ENCODE results near the gene PRSS50.

Gene PRSS50

GRCh38 chr3:46672349-46672695, 45.3 kb downstream of the PRSS50 start:
- H3K4me3 ChIP-seq = no peak overlapping the region
- no peak overlapping the region for H3K27ac ChIP-seq
- H3K9ac ChIP-seq = no peak overlapping the region
- H3K36me3 ChIP-seq = peaks cover 0 to 24% (median 0%) of the 10 kb centered on the region in 11 experiments; a peak in 2 of 22 replicates
- no peaks in the 10 kb centered on the region for H3K9me3 ChIP-seq (replicated peaks in 1 of 11)
- no peak overlapping the region for H3K4me2 ChIP-seq
- no peak for TF ChIP-seq Cebpa-rat (IDR thresholded peaks at IDR 0.05)
- H3K4me1 ChIP-seq = peaks cover 3 to 17% (median 12%) of the 10 kb centered on the region in 10 experiments; a peak in 19 of 20 replicates
- H4K20me1 ChIP-seq = no peaks in the 10 kb centered on the region
- H3K27me3 ChIP-seq = no peaks in the 10 kb centered on the region

GRCh38 chr3:46671541-46672348, 45.9 kb downstream of the PRSS50 start:
- TF ChIP-seq Cebpa-rat (IDR thresholded peaks at IDR 0.05) = no peak
- no peak overlapping the region for H3K4me2 ChIP-seq
- no peak overlapping the region for H3K9ac ChIP-seq
- H3K36me3 ChIP-seq = peaks cover 0 to 24% (median 0%) of the 10 kb centered on the region in 11 experiments; a peak in 2 of 22 replicates
- H4K20me1 ChIP-seq = no peaks in the 10 kb centered on the region
- peaks cover 0 to 13% (median 11%) of the 10 kb centered on the region in 10 experiments; a peak in 12 of 20 replicates for H3K4me1 ChIP-seq
- H3K4me3 ChIP-seq = no peak overlapping the region
- no peaks in the 10 kb centered on the region for H3K27me3 ChIP-seq
- no peak overlapping the region for H3K27ac ChIP-seq
- H3K9me3 ChIP-seq (replicated peaks in 1 of 11) = no peaks in the 10 kb centered on the region

- peaks cover 0 to 13% (median 11%) of the 10 kb centered on the region in 10 experiments; a peak in 12 of 20 replicates for H3K4me1 ChIP-seq
- no peak for TF ChIP-seq Cebpa-rat (IDR thresholded peaks at IDR 0.05)
- H4K20me1 ChIP-seq = no peaks in the 10 kb centered on the region
- no peaks in the 10 kb centered on the region for H3K27me3 ChIP-seq
- H3K4me2 ChIP-seq = peak overlapping the region in 5 of 11 experiments; percentile 16 to 22 (median 19); a peak in 5 of 22 replicates
- H3K27ac ChIP-seq = no peak overlapping the region
- peaks cover 0 to 24% (median 0%) of the 10 kb centered on the region in 11 experiments; a peak in 2 of 22 replicates for H3K36me3 ChIP-seq
- no peak overlapping the region for H3K4me3 ChIP-seq
- no peaks in the 10 kb centered on the region for H3K9me3 ChIP-seq (replicated peaks in 1 of 11)
- no peak overlapping the region for H3K9ac ChIP-seq
These were observed 46.7 kb downstream of the PRSS50 start for GRCh38 chr3:46670891-46671427.

- Histone ChIP-seq H3K4me2 (peak overlapping the region in 4 of 11 experiments; percentile 16 to 22 (median 20); a peak in 1 of 22 replicates), H3K4me1 (peaks cover 0 to 13% (median 11%) of the 10 kb centered on the region in 10 experiments; a peak in 12 of 20 replicates), H3K4me3 (no peak overlapping the region), H3K27ac (no peak overlapping the region), H3K9me3 (replicated peaks in 1 of 11) (no peaks in the 10 kb centered on the region), H4K20me1 (no peaks in the 10 kb centered on the region), H3K27me3 (no peaks in the 10 kb centered on the region), H3K9ac (no peak overlapping the region), H3K36me3 (peaks cover 0 to 21% (median 0%) of the 10 kb centered on the region in 11 experiments; a peak in 2 of 22 replicates)
- no peak for TF ChIP-seq Cebpa-rat (IDR thresholded peaks at IDR 0.05)
These were observed 47.4 kb downstream of the PRSS50 start for GRCh38 chr3:46670000-46670890.

GRCh38 chr3:46669191-46669999, 48.3 kb downstream of the PRSS50 start:
- TF ChIP-seq Cebpa-rat (IDR thresholded peaks at IDR 0.05) = no peak
- Histone ChIP-seq H3K4me3 (no peak overlapping the region), H3K27me3 (no peaks in the 10 kb centered on the region), H3K4me2 (no peak overlapping the region), H3K27ac (no peak overlapping the region), H3K36me3 (peaks cover 0 to 12% (median 0%) of the 10 kb centered on the region in 11 experiments; a peak in 2 of 22 replicates), H3K4me1 (peaks cover 0 to 13% (median 11%) of the 10 kb centered on the region in 10 experiments; a peak in 12 of 20 replicates), H3K9ac (no peak overlapping the region), H3K9me3 (replicated peaks in 1 of 11) (no peaks in the 10 kb centered on the region), H4K20me1 (no peaks in the 10 kb centered on the region)

- Histone ChIP-seq H3K4me1 (peaks cover 0 to 17% (median 11%) of the 10 kb centered on the region in 10 experiments; a peak in 12 of 20 replicates), H3K4me3 (no peak overlapping the region), H4K20me1 (no peaks in the 10 kb centered on the region), H3K27ac (no peak overlapping the region), H3K9ac (no peak overlapping the region), H3K9me3 (replicated peaks in 1 of 11) (no peaks in the 10 kb centered on the region), H3K36me3 (peaks cover 0 to 4% (median 0%) of the 10 kb centered on the region in 11 experiments; a peak in 2 of 22 replicates), H3K27me3 (no peaks in the 10 kb centered on the region), H3K4me2 (no peak overlapping the region)
- no peak for TF ChIP-seq Cebpa-rat (IDR thresholded peaks at IDR 0.05)
These were observed 49.1 kb downstream of the PRSS50 start for GRCh38 chr3:46668591-46668990.

GRCh38 chr3:46668116-46668515, 49.6 kb downstream of the PRSS50 start:
- TF ChIP-seq Cebpa-rat (IDR thresholded peaks at IDR 0.05) = no peak
- Histone ChIP-seq H3K27me3 (no peaks in the 10 kb centered on the region), H3K4me1 (peaks cover 0 to 19% (median 11%) of the 10 kb centered on the region in 10 experiments; a peak in 12 of 20 replicates), H3K4me3 (no peak overlapping the region), H3K36me3 (no peaks in the 10 kb centered on the region), H4K20me1 (no peaks in the 10 kb centered on the region), H3K4me2 (no peak overlapping the region), H3K9ac (no peak overlapping the region), H3K27ac (no peak overlapping the region), H3K9me3 (replicated peaks in 1 of 11) (no peaks in the 10 kb centered on the region)

GRCh38 chr3:46667657-46668056, 50.0 kb downstream of the PRSS50 start:
- H3K36me3 ChIP-seq = no peaks in the 10 kb centered on the region
- no peak overlapping the region for H3K4me3 ChIP-seq
- H3K9ac ChIP-seq = no peak overlapping the region
- H3K9me3 ChIP-seq (replicated peaks in 1 of 11) = no peaks in the 10 kb centered on the region
- no peaks in the 10 kb centered on the region for H4K20me1 ChIP-seq
- H3K4me1 ChIP-seq = peaks cover 0 to 19% (median 11%) of the 10 kb centered on the region in 10 experiments; a peak in 12 of 20 replicates
- TF ChIP-seq Cebpa-rat (IDR thresholded peaks at IDR 0.05) = no peak
- no peaks in the 10 kb centered on the region for H3K27me3 ChIP-seq
- H3K27ac ChIP-seq = no peak overlapping the region
- no peak overlapping the region for H3K4me2 ChIP-seq
